ENCODE data around the gene CCL24. TPM values are rescaled to one million over a fixed set of nuclear protein-coding genes. Genes with fewer than 3 reads are reported as not detected.
A peak's percentile ranks its signal among the peaks of the same experiment; 100 is the strongest.
"Not testable (repeated sequence)": the region's sequence is repeated elsewhere in the genome, so short reads cannot be mapped to it uniquely, and the experiment has no call there.

CCL24 gene, protein sequence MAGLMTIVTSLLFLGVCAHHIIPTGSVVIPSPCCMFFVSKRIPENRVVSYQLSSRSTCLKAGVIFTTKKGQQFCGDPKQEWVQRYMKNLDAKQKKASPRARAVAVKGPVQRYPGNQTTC
- 6.0 TPM in 1 of 2 replicates, not detected in the other for total RNA-seq (2014; rRNA removed; shearing (Covaris generic))

DNA sequence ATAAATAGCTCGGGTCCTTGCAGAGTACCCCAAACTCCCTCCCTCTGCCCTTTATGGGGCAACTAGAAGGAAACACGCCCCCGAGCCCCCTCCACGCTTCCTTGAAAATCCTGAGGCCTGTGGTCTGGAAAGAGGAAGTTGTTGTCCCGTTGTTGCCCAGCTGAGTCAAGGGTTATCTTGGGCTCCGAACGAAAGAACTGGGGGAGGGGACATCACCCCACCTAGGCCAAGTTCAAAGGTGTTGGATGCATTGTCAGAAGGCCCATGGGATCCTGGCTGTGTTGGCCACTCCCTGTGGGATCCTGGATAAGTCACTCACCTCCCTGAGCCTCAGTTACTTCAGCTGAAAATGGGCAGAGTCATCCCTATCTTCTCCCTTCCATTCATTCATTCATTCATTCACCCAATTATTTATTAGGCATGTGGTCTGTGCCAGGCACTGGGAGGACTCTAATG lies at the start of gene CCL24:
Gene CCL24, minus strand, starts transcription at position 26 of the 456 bp plus-strand sequence. CDS start 91 bp downstream, outside the sequence.
- DNase-seq (ENCODE audit: low spot score) = no peak

DNA sequence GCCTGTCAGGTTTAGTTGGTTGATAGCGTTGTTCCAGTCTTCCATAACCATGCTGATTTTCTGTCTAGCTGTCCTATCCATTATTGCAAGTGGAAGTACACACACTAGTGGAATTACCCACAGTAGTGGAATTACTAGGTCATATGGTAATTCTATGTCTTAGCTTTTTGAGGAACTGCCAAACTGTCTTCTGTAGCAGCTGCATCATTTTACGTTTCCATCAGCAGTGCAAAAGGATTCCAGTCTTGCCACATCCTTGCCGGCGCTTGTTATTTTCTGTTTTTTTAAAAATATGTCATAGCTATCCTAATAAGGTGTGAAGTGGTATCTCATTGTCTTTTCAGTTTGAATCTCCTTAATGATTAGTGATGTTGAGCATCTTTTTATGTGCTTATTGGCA lies 48.0 kb upstream of the CCL24 start:
- DNase-seq (ENCODE audit: low spot score) = no peak

DNA sequence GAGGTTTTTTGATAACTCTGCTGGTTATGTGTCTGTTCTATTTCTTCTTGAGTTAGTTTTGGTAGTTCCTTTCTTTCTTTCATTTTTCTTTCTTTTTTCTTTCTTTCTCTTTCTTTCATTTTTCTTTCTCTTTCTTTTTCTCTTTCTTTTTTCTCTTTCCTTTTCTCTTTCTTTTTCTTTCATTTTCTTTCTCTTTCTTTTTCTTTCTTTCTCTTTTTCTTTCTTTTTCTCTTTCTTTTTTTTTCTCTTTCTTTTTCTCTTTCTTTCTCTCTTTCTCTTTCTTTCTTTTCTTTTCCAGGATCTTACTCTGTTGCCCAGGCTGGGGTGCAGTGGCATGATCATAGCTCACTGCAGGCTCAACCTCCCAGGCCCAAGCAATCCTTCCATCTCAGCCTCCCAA lies 44.8 kb upstream of the CCL24 start:
- DNase-seq (ENCODE audit: low spot score) = no peak

DNA sequence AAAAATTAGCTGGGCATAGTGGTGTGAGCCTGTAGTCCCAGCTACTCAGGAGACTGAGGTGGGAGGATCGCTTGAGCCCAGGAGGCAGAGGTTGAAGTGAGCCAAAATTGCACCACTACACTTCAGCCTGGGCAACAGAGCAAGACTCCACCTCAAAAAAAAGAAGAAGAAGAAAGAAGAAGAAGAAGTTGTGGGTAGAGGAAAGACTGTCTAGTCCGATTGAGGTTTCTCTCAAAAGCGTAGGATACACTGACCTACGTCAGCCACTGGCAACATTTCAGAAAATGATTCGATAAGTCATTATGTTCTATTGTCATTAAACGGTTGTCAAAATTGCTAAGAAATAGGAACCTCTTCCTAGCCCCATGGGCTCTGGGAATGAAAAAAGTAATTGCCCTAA lies 42.9 kb upstream of the CCL24 start:
- DNase-seq (ENCODE audit: low spot score) = no peak

DNA sequence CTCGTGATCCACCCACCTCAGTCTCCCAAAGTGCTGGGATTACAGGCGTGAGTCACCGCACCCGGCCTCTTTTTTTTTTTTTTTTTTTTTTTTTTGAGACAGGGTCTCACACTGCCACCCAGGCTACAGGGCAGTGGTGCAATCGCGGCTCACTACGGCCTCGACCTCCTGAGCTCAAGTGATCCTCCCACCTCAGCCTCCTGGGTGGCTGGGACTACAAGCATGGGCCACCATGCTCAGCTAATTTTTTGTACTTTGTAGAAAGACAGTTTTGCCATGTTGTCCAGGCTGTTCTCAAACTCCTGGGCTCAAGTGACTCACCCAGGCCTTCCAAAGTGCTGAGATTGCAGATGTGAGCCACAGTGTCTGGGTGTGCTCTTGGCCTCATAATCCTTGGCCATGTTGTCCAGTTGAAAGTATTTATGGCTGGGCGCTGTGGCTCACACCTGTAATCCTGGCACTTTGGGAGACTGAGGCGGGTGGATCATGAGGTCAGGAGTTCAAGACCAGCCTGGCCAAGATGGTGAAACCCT lies 41.3 kb upstream of the CCL24 start:
- not testable (repeated sequence) for DNase-seq (ENCODE audit: low spot score)

DNA sequence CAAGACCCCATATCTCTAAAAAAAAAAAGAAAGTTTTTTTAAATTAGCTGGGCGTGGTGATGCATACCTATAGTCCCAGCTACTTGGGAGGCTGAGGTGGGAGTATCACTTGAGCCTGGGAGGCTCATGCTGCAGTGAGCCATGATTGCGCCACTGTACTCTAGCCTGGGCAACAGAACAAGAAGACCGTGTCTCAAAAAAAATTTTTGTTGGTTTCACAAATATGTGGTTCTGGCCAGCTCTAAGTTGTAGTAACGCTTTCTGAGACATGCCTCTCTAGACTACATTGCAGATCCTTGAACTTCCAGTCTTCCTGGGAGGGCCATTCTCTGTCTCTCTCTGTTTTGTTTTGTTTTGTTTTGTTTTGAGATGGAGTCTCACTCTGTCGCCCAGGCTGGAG lies 40.6 kb upstream of the CCL24 start:
- DNase-seq (ENCODE audit: low spot score) = no peak

DNA sequence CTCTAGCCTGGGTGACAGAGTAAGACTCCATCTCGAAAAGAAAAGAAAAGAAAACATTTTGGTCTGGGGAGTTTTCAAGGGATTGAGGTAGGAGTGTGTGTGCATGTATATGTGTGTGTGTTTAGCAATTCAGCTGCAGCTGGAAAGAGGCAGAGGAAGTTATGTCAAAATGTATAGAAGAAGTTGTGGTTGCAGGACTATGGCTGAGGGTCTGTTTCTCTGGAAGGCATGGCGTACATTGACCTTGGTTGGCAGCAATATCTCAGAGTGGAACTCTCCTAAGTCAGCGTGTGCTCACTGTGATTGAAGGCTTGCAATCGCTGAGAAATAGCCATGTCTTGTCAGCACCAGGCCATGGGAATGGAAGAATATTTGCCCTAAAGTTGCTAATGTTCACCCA lies 36.6 kb upstream of the CCL24 start:
- DNase-seq (ENCODE audit: low spot score) = no peak

DNA sequence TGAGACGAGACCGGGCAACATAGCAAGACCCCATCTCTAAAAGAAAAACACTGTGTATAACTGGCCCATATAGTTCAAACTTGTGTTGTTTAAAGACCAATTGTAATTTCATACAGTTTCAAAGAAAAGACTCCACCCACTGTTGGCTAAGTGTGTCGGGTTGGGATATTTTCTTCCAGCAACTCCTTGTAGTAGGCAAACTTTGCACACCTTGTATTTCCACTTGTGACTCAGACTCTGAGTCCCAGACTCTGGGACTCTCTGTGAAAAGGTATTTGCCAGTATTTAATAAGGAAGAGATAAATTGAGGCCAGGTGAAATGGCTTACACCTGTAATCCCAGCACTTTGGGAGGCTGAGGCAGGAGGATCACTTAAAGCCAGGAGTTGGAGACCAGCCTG lies 36.0 kb upstream of the CCL24 start:
- no peak for DNase-seq (ENCODE audit: low spot score)

DNA sequence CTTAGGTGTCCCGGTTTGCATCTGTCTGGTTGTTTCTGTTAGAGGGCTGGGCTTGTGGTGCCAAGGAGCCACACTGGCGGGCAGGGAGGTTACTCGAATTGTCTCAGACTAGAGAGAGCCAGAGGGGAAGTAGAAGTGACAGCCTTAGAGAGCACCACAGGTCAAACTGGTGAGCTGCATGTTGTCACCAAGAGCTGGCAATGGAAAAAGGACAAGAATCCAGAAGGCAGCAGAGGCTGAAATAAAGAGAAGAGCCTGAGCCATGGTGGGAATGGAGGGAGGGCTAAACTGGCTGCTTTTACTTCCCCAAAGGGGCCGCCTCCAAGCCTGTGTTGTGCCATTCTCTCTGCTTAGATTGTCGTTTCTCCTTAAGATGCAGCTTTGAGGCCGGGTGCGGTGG lies 34.1 kb upstream of the CCL24 start:
- DNase-seq (ENCODE audit: low spot score) = no peak

DNA sequence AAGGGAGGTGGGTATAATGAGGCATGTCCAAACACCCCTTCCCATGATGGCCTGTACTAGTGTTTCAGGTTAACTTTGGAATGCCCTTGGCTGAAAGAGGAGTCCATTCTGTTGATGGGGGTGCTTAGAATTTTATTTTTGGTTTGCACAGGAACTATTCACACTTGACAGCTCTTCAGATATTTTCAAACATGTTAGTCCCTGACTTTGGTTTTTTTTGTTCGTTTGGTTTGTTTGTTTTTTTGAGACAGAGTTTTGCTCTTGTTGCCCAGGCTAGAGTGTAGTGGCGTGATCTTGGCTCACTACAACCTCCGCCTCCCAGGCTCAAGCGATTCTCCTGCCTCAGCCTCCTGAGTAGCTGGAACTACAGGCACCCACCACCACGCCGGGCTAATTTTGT lies 31.5 kb upstream of the CCL24 start:
- not testable (repeated sequence) for DNase-seq (ENCODE audit: low spot score)

DNA sequence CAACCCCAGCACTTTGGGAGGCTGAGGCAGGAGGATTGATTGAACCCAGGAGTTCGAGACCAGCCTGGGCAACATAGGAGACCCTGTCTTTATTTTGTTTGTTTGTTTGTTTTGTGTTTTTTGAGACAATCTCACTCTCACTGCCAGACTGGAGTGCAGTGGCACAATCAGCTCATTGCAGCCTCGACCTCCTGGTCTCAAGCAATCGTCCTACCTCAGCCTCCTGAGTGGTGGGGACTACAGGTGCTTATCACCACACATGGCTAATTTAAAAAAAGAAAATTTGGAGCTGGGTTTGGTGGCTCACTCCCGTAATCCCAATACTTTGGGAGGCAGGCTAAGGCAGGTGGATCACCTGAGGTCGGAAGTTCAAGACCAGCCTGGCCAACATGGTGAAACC lies 30.6 kb upstream of the CCL24 start:
- no peak for DNase-seq (ENCODE audit: low spot score)

DNA sequence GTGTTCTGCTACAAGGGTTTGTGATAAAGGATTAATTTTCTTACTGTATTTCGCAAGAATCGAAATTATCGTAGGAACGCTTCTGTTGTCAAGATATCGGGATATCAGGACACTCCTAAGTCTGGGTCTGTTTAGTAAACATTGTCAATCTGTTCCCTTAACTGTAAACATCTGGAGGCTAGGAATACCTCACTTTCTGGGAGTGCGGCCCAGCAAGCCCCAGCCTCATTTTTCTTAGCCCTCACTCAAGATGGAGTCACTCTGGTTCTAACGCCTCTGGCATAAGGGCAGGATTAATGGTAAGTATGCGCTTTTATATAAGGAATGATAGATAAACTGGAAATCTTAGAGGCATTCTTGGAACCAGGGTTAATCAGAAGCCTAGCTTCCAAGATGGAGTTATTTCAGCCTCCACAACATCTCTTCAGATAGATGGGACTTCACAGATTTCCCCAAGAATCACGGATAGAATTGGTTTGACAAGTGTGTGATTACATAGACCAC lies 30.1 kb upstream of the CCL24 start:
- DNase-seq (ENCODE audit: low spot score) = no peak

DNA sequence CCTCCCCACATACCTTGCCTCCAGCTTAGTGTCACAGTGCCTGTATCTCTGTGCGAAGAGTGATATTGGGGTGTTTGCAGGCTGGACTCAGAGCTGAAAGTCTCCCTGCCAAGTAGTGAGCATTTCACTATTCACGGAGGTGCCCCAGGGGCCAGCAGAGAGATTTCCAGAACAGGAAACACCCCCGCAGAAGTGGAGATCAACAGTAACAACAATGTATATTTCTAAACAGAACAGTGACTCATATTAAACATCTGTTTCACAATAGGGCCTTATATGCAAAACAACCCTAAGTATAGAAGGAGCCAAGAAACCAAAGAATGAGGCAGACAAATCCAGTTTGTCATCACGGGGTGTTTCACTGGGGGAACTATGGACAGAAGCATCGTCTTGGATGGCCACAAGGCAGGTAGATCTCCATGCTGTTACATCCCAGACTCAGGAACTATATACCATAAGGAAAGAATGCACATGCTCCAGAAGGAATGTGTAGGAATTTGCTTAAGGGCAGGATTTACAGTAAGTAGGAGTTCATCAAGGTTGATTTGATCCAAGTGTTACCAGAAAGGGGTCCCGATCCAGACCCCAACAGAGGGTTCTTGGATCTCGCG lies 29.3 kb upstream of the CCL24 start:
- DNase-seq (ENCODE audit: low spot score) = peak; percentile 52

DNA sequence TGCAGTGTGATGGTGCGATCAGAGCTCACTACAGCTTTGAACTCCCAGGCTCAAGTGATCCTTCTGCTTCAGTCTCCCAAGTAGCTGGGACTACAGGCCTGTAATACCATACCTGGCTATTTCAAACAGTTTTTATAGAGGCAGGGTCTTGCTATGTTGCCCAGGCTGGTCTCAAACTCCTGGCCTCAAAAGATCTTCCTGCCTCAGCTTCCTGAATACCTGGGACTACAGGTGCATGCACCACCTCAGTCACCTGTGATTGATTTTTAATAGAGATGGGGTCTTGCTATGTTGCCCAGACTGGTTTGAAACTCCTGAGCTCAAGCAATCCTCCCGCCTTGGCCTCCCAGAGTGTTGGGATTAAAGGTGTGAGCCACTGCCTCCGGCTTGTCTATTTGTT lies 26.4 kb upstream of the CCL24 start:
- no peak for DNase-seq (ENCODE audit: low spot score)

DNA sequence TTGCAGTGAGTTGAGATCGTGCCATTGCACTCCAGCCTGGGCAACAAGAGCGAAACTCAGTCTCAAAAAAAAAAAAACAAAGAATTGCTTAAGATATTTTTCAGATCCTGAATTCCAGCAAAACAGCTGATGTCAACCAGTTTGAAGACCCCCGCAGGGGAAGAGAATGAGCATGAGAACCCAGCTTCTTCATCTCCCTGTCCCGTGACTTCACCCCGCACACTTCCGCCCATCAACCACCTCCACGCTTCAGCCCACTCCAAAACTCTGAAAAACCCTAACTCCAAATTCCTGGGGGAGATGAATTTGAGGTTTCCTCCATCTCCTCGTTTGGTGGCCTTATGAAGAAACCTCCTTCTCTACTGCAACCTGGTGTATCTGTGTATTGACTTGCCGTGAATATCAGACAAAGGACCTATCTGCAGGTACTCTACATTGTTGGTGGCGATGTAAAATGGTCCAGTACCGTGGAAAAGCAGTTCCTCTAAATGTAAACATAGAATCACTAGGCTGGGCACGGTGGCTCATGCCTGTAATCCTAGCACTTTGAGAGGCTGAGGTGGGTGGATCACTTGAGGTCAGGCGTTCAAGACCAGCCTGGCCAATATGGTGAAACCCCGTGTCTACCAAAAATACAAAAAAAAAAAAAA lies 24.8 kb upstream of the CCL24 start:
- DNase-seq (ENCODE audit: low spot score) = not testable (repeated sequence)

DNA sequence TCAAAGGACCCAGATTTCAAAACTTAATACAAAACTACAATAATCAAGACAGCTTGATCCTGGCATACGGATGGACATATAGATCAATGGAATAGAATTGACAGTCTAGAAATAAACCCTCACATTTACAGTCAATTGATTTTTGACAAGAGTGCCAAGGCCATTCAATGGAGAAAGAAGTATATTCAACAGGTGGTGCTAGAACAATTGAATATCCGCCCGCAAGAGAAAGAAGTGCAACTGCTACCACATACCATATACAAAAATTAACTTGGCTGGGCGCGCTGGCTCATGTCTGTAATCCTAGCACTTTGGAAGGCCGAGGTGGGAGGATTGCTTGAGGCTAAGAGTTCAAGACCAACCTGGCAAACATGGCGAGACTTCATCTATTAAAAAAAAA lies 23.2 kb upstream of the CCL24 start:
- no peak for DNase-seq (ENCODE audit: low spot score)

DNA sequence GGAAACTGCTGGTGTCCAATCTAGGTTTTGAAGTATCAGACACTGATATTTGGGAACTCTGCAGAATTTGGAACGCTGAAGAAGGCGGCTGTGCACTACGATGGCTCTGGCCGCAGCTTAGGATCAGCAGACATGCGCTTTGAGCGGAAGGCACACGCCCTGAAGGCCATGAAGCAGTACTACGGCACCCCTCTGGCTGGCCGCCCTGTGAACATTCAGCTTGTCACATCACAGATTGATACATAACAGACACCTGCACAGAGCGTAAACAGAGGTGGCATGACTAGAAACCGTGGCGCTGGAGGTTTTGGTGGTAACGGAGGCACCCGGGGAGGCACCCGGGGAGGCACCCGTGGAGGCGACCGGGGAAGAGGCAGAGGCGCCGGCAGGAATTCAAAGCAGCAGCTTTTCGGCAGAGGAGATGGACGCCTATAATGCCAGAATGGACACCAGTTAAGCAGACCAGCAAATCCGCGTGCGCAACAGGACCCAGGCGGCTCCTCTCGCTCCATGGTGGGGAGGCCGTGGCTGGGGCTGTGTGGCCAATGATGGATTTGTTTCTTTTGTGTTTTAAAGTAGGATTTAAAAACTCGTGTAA lies 22.2 kb upstream of the CCL24 start:
- no peak for DNase-seq (ENCODE audit: low spot score)

DNA sequence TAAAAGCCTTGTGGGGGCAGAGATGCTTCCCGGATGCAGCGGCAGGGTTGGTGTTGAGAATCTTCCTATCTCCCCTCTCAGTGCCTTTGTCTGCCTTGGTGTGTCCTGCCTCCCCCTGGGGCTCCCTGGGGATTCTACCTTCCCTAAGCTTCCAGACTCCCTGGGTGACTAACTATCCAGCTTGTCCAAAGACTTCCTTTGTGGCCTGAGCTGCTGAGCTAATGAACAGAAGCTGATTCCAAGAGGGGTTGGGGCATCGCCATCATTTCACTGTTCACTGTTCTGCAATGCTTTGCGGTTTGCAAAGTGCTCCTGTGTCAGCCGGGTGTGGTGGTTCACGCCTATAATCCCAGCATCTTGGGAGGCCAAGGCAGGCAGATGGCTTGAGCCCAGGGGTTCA lies 20.1 kb upstream of the CCL24 start:
- peak; percentile 84 for DNase-seq (ENCODE audit: low spot score)

DNA sequence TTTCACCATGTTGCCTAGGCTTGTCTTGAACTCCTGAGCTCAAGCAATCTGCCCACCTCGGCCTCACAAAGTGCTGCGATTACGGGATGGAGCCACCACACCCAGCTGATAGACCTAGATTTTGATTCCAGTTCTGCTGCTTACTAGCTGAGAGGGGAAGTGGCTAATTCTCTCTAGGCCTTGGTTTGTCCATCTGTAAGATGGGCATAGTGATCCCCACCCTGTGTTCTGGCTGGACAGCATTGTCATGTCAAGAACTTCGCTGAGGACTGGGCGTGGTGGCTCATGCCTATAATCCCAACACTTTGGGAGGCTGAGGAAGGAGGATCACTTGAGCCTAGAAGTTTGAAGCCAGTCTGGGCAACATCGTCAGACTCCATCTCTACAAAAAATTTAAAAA lies 17.4 kb upstream of the CCL24 start:
- no peak for DNase-seq (ENCODE audit: low spot score)

DNA sequence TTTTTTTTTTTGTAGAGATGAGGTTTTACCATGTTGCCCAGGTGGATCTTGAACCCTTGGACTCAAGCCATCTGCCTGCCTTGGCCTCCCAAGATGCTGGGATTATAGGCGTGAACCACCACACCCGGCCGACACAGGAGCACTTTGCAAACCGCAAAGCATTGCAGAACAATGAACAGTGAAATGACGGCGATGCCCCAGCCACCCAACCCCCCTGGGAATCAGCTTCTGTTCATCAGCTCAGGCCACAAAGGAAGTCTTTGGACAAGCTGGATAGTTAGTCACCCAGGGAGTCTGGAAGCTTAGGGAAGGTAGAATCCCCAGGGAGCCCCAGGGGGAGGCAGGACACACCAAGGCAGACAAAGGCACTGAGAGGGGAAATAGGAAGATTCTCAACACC lies 16.1 kb upstream of the CCL24 start:
- peak; percentile 98 for DNase-seq (ENCODE audit: low spot score)

DNA sequence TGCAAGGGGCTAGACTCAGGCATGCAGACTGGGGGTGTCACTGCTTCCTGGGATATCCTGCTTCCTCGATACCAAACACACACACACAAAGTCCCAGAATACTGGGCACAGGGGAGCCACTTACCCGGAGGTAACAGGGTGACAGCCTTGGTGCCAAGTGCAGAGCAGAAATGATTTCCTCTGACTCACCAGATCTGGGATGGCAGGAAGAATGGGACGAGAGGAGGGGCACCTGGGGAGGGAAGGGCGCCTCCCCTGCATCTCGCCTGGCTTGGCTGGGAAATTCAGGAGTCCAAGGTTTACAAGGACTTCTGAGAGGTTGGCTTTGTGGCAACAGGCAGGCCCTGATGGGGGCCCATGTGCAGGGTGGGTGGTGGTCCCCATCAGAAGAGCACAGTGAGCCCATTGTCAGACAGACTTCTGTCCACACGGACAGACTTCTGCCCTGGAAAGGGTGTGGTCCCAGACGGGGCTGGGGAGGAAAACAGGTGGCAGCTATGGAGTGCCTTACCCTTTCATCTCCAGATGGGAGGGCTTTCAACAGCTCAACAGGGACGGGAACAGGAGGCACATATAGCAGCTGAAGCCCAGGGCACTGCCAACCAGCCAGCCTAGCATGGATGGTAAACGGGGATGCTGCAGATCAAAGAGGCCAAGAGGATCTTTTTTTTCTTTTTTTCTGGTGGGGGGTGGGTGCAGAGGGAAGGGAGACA lies 9.7 kb upstream of the CCL24 start:
- peak; percentile 60 for DNase-seq (ENCODE audit: low spot score)

DNA sequence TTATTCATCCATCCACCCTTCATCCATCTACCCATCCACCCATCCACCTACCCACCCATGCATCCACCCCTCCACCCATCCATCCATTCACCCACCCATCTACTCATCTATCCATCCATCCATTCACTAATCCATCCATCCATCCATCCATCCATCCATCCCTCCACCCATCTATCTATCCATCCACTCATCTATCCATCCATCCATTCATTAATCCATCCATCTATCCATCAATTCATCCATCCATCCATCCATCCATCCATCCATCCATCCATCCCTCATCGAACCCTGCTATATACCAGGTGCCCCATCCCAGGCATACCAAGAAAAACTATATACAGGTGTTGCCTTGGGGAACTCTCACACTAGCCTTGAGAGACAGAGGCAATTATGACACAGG lies 7.1 kb upstream of the CCL24 start:
- no peak for DNase-seq (ENCODE audit: low spot score)
